Sigmoid colon (tissue), 4 donors: ENCODE data around the gene KRTAP4-16.

Experiments
- EP300 ChIP-seq, 4 donors: sonication (generic); formaldehyde crosslinking; IDR thresholded peaks; one replicate each; pipeline ENCODE4 v1.6.1; 2017; ENCODE audit warnings: antibody characterized with exemption in 4 of 4
- TF ChIP-seq, protein P1 (sequence below), 4 experiments: fragments of 450-650 bp in 3 of 4; fragments of 200-600 bp in 1 of 4; IDR thresholded peaks; one replicate each; pipeline ENCODE4 v1.5.1; 2016 to 2019; ENCODE audit warnings: antibody characterized with exemption in 4 of 4, mild to moderate bottlenecking in 3 of 4, moderate library complexity in 2 of 4

DNA sequence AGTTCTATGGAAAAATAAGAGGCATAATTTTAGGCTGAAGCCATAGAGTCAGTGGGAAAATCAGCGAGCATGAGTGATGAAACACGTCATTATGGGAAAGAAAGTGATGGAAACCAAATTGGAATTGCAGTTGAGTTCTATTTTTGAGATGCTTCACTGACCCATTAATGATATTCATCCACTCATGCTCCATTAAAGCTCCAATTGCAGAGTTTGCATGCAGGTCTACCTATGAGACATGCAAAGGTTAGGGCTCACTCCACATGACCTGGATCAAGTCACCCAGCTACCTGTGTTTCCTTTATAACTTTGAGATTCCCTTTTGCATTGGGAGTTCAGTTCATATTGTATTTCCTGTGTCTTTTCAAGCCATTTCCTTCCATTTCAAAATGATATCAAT is 28.3 kb downstream of the KRTAP4-16 start:
- TF ChIP-seq, protein P1, sequence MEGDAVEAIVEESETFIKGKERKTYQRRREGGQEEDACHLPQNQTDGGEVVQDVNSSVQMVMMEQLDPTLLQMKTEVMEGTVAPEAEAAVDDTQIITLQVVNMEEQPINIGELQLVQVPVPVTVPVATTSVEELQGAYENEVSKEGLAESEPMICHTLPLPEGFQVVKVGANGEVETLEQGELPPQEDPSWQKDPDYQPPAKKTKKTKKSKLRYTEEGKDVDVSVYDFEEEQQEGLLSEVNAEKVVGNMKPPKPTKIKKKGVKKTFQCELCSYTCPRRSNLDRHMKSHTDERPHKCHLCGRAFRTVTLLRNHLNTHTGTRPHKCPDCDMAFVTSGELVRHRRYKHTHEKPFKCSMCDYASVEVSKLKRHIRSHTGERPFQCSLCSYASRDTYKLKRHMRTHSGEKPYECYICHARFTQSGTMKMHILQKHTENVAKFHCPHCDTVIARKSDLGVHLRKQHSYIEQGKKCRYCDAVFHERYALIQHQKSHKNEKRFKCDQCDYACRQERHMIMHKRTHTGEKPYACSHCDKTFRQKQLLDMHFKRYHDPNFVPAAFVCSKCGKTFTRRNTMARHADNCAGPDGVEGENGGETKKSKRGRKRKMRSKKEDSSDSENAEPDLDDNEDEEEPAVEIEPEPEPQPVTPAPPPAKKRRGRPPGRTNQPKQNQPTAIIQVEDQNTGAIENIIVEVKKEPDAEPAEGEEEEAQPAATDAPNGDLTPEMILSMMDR (IDR thresholded peaks at IDR 0.05), result no peak
- no peak for TF ChIP-seq EP300 (IDR thresholded peaks at IDR 0.05)
